ENCODE results near the gene COG4.

- no peak for TF ChIP-seq CTCF (IDR thresholded peaks at IDR 0.05)
- TF ChIP-seq JUN (IDR thresholded peaks at IDR 0.05): no peak
- no peak for TF ChIP-seq RNF2 (IDR thresholded peaks at IDR 0.05; ENCODE audit: borderline replicate concordance, low read depth)
- TF ChIP-seq POLR2A (IDR thresholded peaks at IDR 0.05; ENCODE audit: low read length): no peak
- no peak for TF ChIP-seq HOXA7 (CRISPR knock-in tag; IDR thresholded peaks at IDR 0.05)
- no peak for TF ChIP-seq NPAS2 (CRISPR knock-in tag; IDR thresholded peaks at IDR 0.05; ENCODE audit: borderline replicate concordance)
- TF ChIP-seq CBX2 (IDR thresholded peaks at IDR 0.05; ENCODE audit: borderline replicate concordance, low read depth): no peak
- no peak for TF ChIP-seq USF2 (IDR thresholded peaks at IDR 0.05)
- TF ChIP-seq HOXB5 (CRISPR knock-in tag; IDR thresholded peaks at IDR 0.05): no peak
- no peak for TF ChIP-seq BHLHE40 (IDR thresholded peaks at IDR 0.05; ENCODE audit: low read depth, low read length)
- TF ChIP-seq PBX3 (IDR thresholded peaks at IDR 0.05): no peak
- no peak for TF ChIP-seq MAX (IDR thresholded peaks at IDR 0.05)
- no peak for TF ChIP-seq CEBPB (IDR thresholded peaks at IDR 0.05)
- TF ChIP-seq EP300 (IDR thresholded peaks at IDR 0.05): no peak
Measured at GRCh38 chr16:70482624-70483023, 40.7 kb downstream of the COG4 start.

All from A549 (cell line).